Effector memory CD8-positive, alpha-beta T cell (primary cell): Measurements from ENCODE around the gene AKIRIN2.
A peak's percentile ranks its signal among the peaks of the same experiment; 100 is the strongest.

Experiments used
- ATAC-seq: fragments of 150-1000 bp; cut with Tn5 transposase; replicated peaks from 2 replicates; pipeline ENCODE4 v1.10.0; 2021; ENCODE audit warnings: mild to moderate bottlenecking, moderate library complexity
- DNase-seq, 3 experiments: peaks; one replicate each; pipeline ENCODE4 v3.0.0; 2021
- H3K27ac Mint-ChIP-seq, 2 donors: one replicate each; pipeline ENCODE4 v1.8.0; 2022; ENCODE audit warnings: mild to moderate bottlenecking in 2 of 2, mixed read lengths in 2 of 2, moderate library complexity in 2 of 2
- H3K27me3 Mint-ChIP-seq, 2 donors: one replicate each; pipeline ENCODE4 v1.8.0; 2022; ENCODE audit warnings: mixed read lengths in 2 of 2
- H3K36me3 Mint-ChIP-seq: one replicate; pipeline ENCODE4 v1.8.0; 2022; ENCODE audit warnings: mild to moderate bottlenecking, moderate library complexity, mixed read lengths; ENCODE audit not compliant: insufficient read depth
- H3K4me1 Mint-ChIP-seq, 2 donors: one replicate each; pipeline ENCODE4 v1.8.0; 2022; ENCODE audit warnings: low read depth in 2 of 2, mixed read lengths in 2 of 2
- H3K4me3 Mint-ChIP-seq, 2 donors: one replicate each; pipeline ENCODE4 v1.8.0; 2022; ENCODE audit warnings: mild to moderate bottlenecking in 2 of 2, mixed read lengths in 2 of 2, moderate library complexity in 2 of 2
- H3K9me3 Mint-ChIP-seq, 2 donors: one replicate each; pipeline ENCODE4 v1.8.0; 2022; ENCODE audit warnings: mixed read lengths in 2 of 2

Gene AKIRIN2

DNA sequence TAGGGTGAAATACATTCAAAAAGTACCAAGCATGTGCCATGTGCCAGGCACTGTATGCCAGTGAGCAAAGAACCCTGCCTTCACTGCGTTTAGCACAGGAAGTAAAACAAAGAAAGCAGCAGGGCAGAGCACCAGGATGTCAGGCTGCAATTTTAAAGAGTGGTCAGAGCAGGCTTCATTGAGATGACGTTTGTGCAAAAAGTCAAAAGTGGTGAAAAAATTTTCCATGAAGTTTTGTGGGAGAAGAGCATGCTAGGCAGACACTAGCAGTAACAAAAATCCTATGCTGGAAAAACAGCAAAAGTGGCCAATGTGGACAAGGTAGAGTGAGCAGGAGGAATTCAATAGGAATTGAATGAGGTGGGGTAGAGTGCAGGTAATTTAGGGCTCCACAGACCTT, 31.3 kb downstream of the AKIRIN2 start:
- Mint-ChIP-seq H3K27ac (peak overlapping the region; percentile 8 to 87), H3K4me3 (no peak overlapping the region), H3K4me1 (peaks cover 11 to 13% of the 10 kb centered on the region in 2 donors), H3K9me3 (no peaks in the 10 kb centered on the region), H3K36me3 (peaks cover 52% of the 10 kb centered on the region), H3K27me3 (no peaks in the 10 kb centered on the region)
- ATAC-seq (peak; percentile 59), DNase-seq (no peak)

DNA sequence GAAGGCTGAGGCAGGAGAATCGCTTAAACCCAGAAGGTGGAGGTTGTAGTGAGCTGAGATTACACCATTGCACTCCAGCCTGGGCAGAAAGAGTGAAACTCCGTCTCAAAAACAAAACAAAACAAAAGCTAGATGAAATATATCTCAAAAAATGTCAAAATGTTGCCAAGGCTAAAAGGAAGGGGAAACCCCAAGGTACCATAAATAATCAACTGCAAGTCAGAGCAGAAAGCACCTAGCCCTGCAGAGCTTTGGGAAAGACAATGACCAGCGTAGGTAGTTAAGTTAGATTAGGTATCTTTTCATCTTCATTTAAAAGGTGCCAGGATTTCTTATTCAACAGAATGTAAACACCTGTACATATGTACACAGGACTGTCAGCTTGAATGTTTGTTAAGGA, 33.0 kb downstream of the AKIRIN2 start:
- H3K4me1 Mint-ChIP-seq: peaks cover 11 to 13% of the 10 kb centered on the region in 2 donors
- H3K27me3 Mint-ChIP-seq: no peaks in the 10 kb centered on the region
- H3K36me3 Mint-ChIP-seq: peaks cover 36% of the 10 kb centered on the region
- no peak overlapping the region for H3K27ac Mint-ChIP-seq
- H3K9me3 Mint-ChIP-seq: no peaks in the 10 kb centered on the region
- ATAC-seq: no peak
- H3K4me3 Mint-ChIP-seq: no peak overlapping the region
- DNase-seq: no peak

DNA sequence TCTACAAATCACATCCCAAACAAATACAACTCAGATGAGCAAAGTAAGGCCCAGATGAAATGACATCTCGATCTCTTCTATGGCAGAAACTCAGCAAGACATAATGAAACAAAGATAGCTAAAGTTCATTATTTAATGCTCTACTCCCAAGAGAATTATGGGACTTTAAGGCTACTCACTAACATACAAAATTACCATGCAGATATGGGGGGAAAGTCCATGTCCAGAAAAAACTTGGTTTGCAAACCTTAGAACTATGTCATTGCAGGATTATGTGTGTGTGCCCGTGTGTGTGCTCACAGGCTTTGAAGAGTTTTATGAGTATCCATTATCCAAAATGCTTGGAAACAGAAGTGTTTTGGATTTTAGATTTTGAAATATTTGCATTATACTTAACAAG, 34.0 kb downstream of the AKIRIN2 start:
- Mint-ChIP-seq H3K4me3 (no peak overlapping the region), H3K36me3 (peaks cover 26% of the 10 kb centered on the region), H3K4me1 (peaks cover 11 to 13% of the 10 kb centered on the region in 2 donors), H3K9me3 (no peaks in the 10 kb centered on the region), H3K27ac (no peak overlapping the region), H3K27me3 (no peaks in the 10 kb centered on the region)
- no peak for ATAC-seq
- DNase-seq: no peak

DNA sequence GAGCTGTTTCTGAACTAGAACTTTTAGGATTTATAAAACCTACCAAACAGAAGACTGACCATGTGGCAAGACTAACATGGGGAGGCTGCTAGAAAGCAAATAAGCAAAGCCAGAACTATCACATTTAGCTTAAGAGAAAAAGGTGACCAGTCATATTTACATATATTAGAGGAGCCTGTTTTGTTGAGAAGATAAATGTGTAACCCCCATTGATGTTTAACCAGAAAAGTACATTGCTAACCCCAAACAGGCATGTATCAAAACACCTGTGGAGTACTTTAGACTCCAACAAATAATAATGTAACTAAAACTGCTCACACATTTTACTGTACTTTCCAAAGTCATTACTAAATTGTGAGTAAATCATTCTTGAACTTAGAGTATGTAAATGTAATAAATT, 35.0 kb downstream of the AKIRIN2 start:
- Mint-ChIP-seq H3K36me3 (peaks cover 21% of the 10 kb centered on the region), H3K27ac (no peak overlapping the region), H3K27me3 (no peaks in the 10 kb centered on the region), H3K4me1 (peaks cover 11 to 13% of the 10 kb centered on the region in 2 donors), H3K9me3 (no peaks in the 10 kb centered on the region), H3K4me3 (no peak overlapping the region)
- DNase-seq: no peak
- ATAC-seq: no peak

DNA sequence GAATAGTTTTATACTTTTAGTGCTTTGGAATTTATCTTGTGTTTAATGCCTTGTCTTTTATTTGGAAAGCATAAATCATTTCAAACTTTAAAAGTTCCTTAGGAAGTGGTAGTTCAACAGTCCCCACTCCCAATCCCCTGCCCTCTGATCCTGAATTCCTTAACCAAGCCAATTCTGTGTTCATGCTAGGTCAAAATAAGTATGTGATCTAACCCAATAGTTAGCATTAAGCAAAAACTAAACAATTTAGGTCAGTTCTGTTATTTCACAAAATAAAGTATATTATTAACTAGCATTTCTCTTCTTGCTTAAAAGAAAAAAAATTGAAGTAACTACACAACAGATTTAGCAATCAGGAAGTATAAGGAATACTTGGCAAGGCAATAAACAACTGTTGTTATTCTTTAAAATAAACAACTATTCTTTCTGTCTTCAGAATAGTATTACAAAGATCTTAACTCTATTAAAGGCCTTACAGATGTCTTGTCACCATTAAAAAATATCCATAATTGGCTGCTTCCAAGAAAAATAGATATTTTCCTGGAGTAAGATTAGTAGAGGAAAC, 37.0 kb downstream of the AKIRIN2 start:
- Mint-ChIP-seq H3K4me1 (no peaks in the 10 kb centered on the region), H3K36me3 (peaks cover 8% of the 10 kb centered on the region), H3K9me3 (no peaks in the 10 kb centered on the region), H3K27me3 (no peaks in the 10 kb centered on the region), H3K4me3 (no peak overlapping the region), H3K27ac (peak overlapping the region in 1 of 2 donors; percentile 5)
- no peak for ATAC-seq
- no peak for DNase-seq

DNA sequence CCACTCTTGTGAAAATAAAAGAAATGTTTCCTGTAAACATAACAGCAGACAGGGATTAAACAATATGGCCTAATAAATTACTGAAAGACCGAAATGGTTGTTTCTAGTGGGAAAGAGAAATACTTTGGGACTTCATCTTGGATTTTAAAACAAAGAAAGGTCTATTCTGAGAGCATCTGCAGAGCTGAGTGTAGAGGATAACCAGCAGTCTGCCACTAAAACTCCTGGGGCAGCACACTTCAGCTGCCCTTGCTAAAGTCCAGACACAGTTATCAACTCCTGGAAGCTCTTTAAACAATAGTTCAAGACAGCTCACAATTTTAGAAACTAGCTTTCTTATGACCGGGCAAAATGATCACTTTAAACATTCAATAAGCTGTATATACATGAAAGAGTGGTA, 38.6 kb downstream of the AKIRIN2 start:
- no peaks in the 10 kb centered on the region for H3K9me3 Mint-ChIP-seq
- ATAC-seq: no peak
- DNase-seq: no peak
- H3K36me3 Mint-ChIP-seq: peaks cover 12% of the 10 kb centered on the region
- peak overlapping the region in 1 of 2 donors; percentile 64 for H3K27ac Mint-ChIP-seq
- H3K27me3 Mint-ChIP-seq: no peaks in the 10 kb centered on the region
- H3K4me1 Mint-ChIP-seq: no peaks in the 10 kb centered on the region
- H3K4me3 Mint-ChIP-seq: no peak overlapping the region

DNA sequence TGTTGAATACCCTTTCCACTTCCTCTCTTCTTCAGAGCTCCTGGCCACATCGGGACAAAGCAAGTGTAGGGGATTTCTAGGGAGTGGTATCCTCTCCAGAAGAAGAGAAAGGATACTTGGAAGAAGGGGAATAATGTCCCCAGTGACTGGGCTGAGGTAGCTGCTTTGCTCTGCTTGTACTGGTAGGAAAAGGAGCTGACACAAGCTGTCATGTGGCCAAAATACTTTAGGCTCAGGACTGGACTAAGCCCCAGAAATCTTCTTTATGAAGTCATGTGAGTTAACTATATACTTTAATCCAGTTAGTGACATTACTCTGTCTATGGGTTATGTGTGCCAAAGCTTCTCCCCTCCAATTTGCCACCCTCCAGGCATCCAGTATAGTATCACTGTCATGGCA, 40.5 kb downstream of the AKIRIN2 start:
- H3K27me3 Mint-ChIP-seq: no peaks in the 10 kb centered on the region
- no peak for ATAC-seq
- H3K27ac Mint-ChIP-seq: peak overlapping the region; percentile 13 to 76
- peaks cover 13% of the 10 kb centered on the region for H3K36me3 Mint-ChIP-seq
- DNase-seq: no peak
- H3K4me1 Mint-ChIP-seq: no peaks in the 10 kb centered on the region
- no peaks in the 10 kb centered on the region for H3K9me3 Mint-ChIP-seq
- no peak overlapping the region for H3K4me3 Mint-ChIP-seq

DNA sequence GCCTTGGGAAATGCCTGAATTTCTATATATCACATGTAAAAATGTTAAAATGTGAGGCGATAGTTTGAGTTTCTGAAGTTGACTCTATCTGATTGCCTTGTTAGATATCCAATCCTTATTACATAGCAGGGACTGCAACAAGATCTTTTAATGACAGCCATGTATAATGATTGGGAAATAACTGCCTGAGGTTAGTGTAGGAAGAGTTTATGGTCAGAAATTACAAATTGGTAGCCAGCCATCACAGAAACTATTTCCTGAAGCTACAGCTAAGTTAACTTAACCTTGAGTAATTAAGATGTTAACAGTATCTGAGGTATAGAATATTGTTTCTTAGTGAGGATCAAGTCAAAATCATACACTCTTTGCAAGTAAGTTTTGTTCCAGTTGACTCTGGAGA, 41.0 kb downstream of the AKIRIN2 start:
- no peaks in the 10 kb centered on the region for H3K9me3 Mint-ChIP-seq
- peaks cover 11% of the 10 kb centered on the region for H3K36me3 Mint-ChIP-seq
- H3K4me1 Mint-ChIP-seq: no peaks in the 10 kb centered on the region
- no peak overlapping the region for H3K4me3 Mint-ChIP-seq
- no peaks in the 10 kb centered on the region for H3K27me3 Mint-ChIP-seq
- DNase-seq (no peak), ATAC-seq (no peak)
- H3K27ac Mint-ChIP-seq: peak overlapping the region; percentile 13 to 76

DNA sequence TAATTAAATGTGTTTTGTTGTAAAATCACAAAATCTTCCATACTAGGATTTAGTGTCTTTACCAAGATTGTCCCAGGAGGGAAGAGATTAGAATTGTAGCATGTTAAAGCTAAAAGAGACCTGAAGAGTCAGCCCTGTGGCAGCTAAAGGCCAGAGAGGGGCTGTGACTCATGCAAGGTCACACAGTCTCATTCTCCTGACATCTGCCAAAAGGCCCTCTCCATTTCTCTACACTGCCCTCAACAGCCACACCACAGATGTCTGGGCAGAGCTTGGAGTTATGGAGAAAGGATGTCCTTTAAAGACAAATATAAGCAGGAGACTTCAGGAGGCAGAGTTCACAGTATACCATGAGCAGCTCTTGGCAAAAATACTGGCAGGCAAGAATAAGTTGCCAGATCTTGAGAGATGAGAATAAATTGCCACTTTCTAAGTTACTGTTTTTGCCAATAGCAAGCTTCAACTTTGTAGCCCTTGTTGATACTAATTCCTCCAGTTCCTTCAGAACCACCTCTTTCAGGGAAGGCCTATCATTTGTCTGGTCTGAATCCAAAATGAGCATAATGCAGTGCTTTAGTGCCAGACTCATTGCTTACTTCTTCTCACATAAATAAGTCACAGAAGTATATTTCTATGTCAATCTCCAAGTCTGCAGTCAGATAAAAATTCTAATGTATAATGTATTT, 41.7 kb downstream of the AKIRIN2 start:
- Mint-ChIP-seq H3K9me3 (no peaks in the 10 kb centered on the region), H3K4me1 (no peaks in the 10 kb centered on the region), H3K36me3 (peaks cover 11% of the 10 kb centered on the region), H3K4me3 (no peak overlapping the region), H3K27me3 (no peaks in the 10 kb centered on the region), H3K27ac (peak overlapping the region; percentile 13 to 76)
- DNase-seq: no peak
- ATAC-seq: no peak

DNA sequence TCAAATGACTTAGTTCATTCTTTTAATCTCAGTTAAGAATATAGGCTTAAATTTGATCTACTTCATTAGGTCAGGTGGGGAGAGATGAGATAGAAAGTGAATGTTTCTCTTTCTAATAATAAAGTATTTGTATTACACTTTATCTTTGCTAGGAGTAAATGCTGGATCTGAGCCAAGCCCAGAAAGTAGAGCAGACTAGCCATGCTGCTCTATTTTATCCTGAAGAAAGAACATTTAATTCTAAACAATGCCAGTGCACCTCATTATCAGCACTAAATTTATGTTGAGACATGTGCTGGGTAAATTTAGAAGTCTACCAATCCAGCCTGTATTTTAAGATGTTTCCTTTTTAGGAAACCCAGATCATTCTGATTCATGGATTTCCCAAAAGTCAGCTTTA, 43.5 kb downstream of the AKIRIN2 start:
- no peaks in the 10 kb centered on the region for H3K27me3 Mint-ChIP-seq
- H3K36me3 Mint-ChIP-seq: peaks cover 14% of the 10 kb centered on the region
- H3K4me1 Mint-ChIP-seq: no peaks in the 10 kb centered on the region

DNA sequence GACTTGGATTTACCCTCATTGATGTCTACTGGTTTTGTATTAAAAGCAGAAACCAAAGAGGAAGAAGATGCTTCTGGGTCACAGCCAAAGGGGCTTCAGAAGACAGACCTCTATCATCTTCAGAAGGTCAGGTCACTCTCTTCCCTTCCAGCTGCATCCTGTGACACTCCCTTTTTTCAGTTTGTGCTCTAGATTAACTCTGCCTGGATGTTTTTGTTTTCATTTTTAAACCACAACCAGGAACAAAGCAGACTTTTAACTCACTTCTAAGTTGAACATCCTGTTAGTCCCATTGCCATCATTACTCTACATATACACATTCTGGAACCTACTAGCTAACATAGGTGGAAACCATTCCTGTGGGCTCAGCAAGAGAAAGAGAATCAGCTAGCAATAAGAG, 45.2 kb downstream of the AKIRIN2 start:
- H3K27ac Mint-ChIP-seq: peak overlapping the region in 1 of 2 donors; percentile 20
- ATAC-seq: no peak

More for the DNA sequence above, 43.5 kb downstream of the AKIRIN2 start:
- H3K9me3 Mint-ChIP-seq: no peaks in the 10 kb centered on the region
- ATAC-seq (no peak), DNase-seq (no peak)
- no peak overlapping the region for H3K4me3 Mint-ChIP-seq
- no peak overlapping the region for H3K27ac Mint-ChIP-seq

DNA sequence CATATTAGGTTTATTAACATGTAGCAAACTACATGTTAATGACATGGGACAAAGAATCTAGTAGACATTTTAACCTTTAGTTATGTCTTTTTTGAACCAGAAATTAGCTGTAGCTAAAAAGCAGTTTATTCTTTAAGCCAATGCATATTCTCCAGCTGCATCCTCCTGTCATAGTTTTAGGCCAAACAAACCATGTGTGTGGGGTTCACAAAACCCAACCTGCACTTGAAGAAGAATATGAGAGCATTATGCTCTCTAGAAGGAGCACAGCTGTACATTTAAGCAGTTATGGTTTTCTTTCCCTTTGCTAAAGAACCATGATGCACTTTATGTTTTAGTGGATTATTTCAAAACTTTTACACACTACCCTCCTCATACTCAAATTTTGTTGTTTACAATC, 46.2 kb downstream of the AKIRIN2 start:
- ATAC-seq: no peak
- Mint-ChIP-seq H3K27ac (no peak overlapping the region), H3K4me1 (peaks cover 4% of the 10 kb centered on the region in 2 donors), H3K36me3 (peaks cover 18% of the 10 kb centered on the region), H3K27me3 (no peaks in the 10 kb centered on the region), H3K4me3 (no peak overlapping the region), H3K9me3 (no peaks in the 10 kb centered on the region)
- no peak for DNase-seq

More for the DNA sequence above, 45.2 kb downstream of the AKIRIN2 start:
- H3K9me3 Mint-ChIP-seq: no peaks in the 10 kb centered on the region
- no peak for DNase-seq
- H3K27me3 Mint-ChIP-seq: no peaks in the 10 kb centered on the region
- H3K4me1 Mint-ChIP-seq: peaks cover 4% of the 10 kb centered on the region in 2 donors
- H3K36me3 Mint-ChIP-seq: peaks cover 17% of the 10 kb centered on the region
- H3K4me3 Mint-ChIP-seq: no peak overlapping the region

DNA sequence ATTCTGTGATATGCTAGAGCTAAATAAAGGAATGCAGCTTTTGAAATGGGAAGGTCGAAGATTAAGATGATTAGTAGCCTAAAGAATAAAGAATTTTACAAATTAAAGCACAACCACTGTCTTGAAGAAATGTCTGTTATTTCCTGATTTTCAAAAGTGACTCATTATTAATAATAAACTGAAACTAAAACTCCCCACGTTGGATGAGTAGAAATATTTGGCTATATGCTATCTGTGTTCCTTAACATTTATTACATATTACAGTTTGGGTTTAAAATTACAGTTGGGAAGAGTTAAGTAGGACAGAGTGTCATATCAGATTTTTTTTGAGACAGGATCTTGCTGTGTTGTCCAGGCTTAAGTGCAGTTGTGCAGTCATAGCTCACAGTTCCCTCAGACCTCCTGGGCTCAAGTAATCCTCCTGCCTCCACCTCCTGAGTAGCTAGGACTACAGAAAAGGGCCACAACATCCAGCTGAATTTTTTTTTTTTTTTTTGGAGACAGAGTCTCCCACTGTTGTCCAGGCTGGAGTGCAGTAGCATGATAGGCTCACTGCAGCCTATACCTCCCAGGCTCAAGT, 47.1 kb downstream of the AKIRIN2 start:
- H3K36me3 Mint-ChIP-seq: peaks cover 18% of the 10 kb centered on the region
- DNase-seq: no peak
- no peaks in the 10 kb centered on the region for H3K27me3 Mint-ChIP-seq
- no peak for ATAC-seq
- H3K27ac Mint-ChIP-seq: no peak overlapping the region
- peaks cover 4% of the 10 kb centered on the region in 2 donors for H3K4me1 Mint-ChIP-seq
- H3K9me3 Mint-ChIP-seq: no peaks in the 10 kb centered on the region
- H3K4me3 Mint-ChIP-seq: no peak overlapping the region

DNA sequence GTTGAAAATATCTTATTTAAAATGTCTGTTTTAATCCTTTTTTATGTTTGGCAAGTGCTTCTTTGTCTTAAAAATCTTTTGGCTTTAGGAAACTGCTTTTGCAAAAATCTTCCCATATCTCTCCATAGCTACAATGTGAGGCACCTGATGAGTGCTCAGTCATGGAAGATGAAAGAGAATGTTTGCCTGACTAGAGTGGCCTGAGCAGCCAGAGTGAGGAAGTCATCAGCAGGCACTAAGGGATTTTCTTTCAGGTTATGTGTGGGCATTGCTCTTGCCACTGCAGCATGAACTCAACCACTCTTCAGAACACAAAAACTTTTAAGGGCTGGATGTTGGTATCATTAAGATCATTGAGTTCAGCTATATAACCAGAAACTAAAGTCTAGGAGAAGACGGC, 47.9 kb downstream of the AKIRIN2 start:
- Mint-ChIP-seq H3K36me3 (peaks cover 14% of the 10 kb centered on the region), H3K4me3 (no peak overlapping the region), H3K27me3 (no peaks in the 10 kb centered on the region), H3K4me1 (peaks cover 4% of the 10 kb centered on the region in 2 donors), H3K9me3 (no peaks in the 10 kb centered on the region), H3K27ac (peak overlapping the region in 1 of 2 donors; percentile 44)
- DNase-seq: no peak
- ATAC-seq: no peak
